Measurements from ENCODE around the gene RBM39.
A peak's percentile ranks its signal among the peaks of the same experiment; 100 is the strongest.

RBM39 gene

GRCh38 chr20:35660122-35660937, 81.7 kb downstream of the RBM39 start:
- H3F3A ChIP-seq (ENCODE audit: insufficient read depth), result peaks cover 3% of the 10 kb centered on the region; the same call in 1 of the 2 replicates
- no peak overlapping the region for H3K9ac ChIP-seq (ENCODE audit: low read length)
- no peak overlapping the region for H3K27ac ChIP-seq (ENCODE audit: low read depth, low read length)
- peaks cover 70% of the 10 kb centered on the region for H4K20me1 ChIP-seq (ENCODE audit: low read depth, low read length)
- peaks cover 11% of the 10 kb centered on the region; the same call in 1 of the 2 replicates for H3K36me3 ChIP-seq (ENCODE audit: low read length)
- H3K9me2 ChIP-seq (replicated peaks; ENCODE audit: insufficient read depth, low read length), result no peaks in the 10 kb centered on the region
- peak overlapping the region; percentile 93 for H3K4me2 ChIP-seq (ENCODE audit: low read depth, low read length, poor library complexity, severe bottlenecking)
- no peak overlapping the region for H2AFZ ChIP-seq (ENCODE audit: low read depth, low read length, severe bottlenecking)
- no peaks in the 10 kb centered on the region for H3K9me3 ChIP-seq (ENCODE audit: insufficient read depth, low read length)
- TF ChIP-seq CTCF (IDR thresholded peaks at IDR 0.05; ENCODE audit: insufficient read depth, low read length, poor library complexity, severe bottlenecking) (no peak), EZH2phosphoT487 (conservative IDR thresholded peaks at IDR 0.05; ENCODE audit: low read length) (no peak)
- H3K4me3 ChIP-seq (ENCODE audit: insufficient read depth, low read length, poor library complexity, severe bottlenecking), result no peak overlapping the region
- no peaks in the 10 kb centered on the region for H3K27me3 ChIP-seq (ENCODE audit: low read length)
- H3K79me2 ChIP-seq (ENCODE audit: insufficient read depth, low read length), result peaks cover 94% of the 10 kb centered on the region

- Histone ChIP-seq H3K4me2 (ENCODE audit: low read depth, low read length, poor library complexity, severe bottlenecking) (no peak overlapping the region), H2AFZ (ENCODE audit: low read depth, low read length, severe bottlenecking) (no peak overlapping the region), H3K27ac (ENCODE audit: low read depth, low read length) (no peak overlapping the region), H3K4me3 (ENCODE audit: insufficient read depth, low read length, poor library complexity, severe bottlenecking) (no peak overlapping the region), H3K9ac (ENCODE audit: low read length) (no peak overlapping the region), H3K9me3 (ENCODE audit: insufficient read depth, low read length) (no peaks in the 10 kb centered on the region), H3K36me3 (ENCODE audit: low read length) (peaks cover 31% of the 10 kb centered on the region), H3K27me3 (ENCODE audit: low read length) (no peaks in the 10 kb centered on the region), H3K9me2 (replicated peaks; ENCODE audit: insufficient read depth, low read length) (no peaks in the 10 kb centered on the region), H4K20me1 (ENCODE audit: low read depth, low read length) (peaks cover 70% of the 10 kb centered on the region), H3F3A (ENCODE audit: insufficient read depth) (peaks cover 3% of the 10 kb centered on the region; the same call in 1 of the 2 replicates), H3K79me2 (ENCODE audit: insufficient read depth, low read length) (peaks cover 100% of the 10 kb centered on the region)
- TF ChIP-seq EZH2phosphoT487 (conservative IDR thresholded peaks at IDR 0.05; ENCODE audit: low read length) (no peak), CTCF (IDR thresholded peaks at IDR 0.05; ENCODE audit: insufficient read depth, low read length, poor library complexity, severe bottlenecking) (no peak)
Measured at GRCh38 chr20:35657271-35657670, 84.8 kb downstream of the RBM39 start.

- Histone ChIP-seq H3K79me2 (ENCODE audit: insufficient read depth, low read length) (peaks cover 99% of the 10 kb centered on the region), H3K4me3 (ENCODE audit: insufficient read depth, low read length, poor library complexity, severe bottlenecking) (no peak overlapping the region), H3K9ac (ENCODE audit: low read length) (no peak overlapping the region), H2AFZ (ENCODE audit: low read depth, low read length, severe bottlenecking) (no peak overlapping the region), H3K9me3 (ENCODE audit: insufficient read depth, low read length) (no peaks in the 10 kb centered on the region), H3K36me3 (ENCODE audit: low read length) (peaks cover 36% of the 10 kb centered on the region), H4K20me1 (ENCODE audit: low read depth, low read length) (peaks cover 55% of the 10 kb centered on the region), H3F3A (ENCODE audit: insufficient read depth) (peaks cover 23% of the 10 kb centered on the region), H3K27ac (ENCODE audit: low read depth, low read length) (no peak overlapping the region), H3K9me2 (replicated peaks; ENCODE audit: insufficient read depth, low read length) (no peaks in the 10 kb centered on the region), H3K4me2 (ENCODE audit: low read depth, low read length, poor library complexity, severe bottlenecking) (no peak overlapping the region), H3K27me3 (ENCODE audit: low read length) (no peaks in the 10 kb centered on the region)
- no peak for TF ChIP-seq CTCF (IDR thresholded peaks at IDR 0.05; ENCODE audit: insufficient read depth, low read length, poor library complexity, severe bottlenecking)
- TF ChIP-seq EZH2phosphoT487 (conservative IDR thresholded peaks at IDR 0.05; ENCODE audit: low read length), result no peak
Measured at GRCh38 chr20:35654415-35654814, 87.6 kb downstream of the RBM39 start.

Measured in SU-DHL-6 (cell line).